Activated CD4-positive, alpha-beta T cell treated with anti-CD3 and anti-CD28 coated beads, Interleukin-2, Interleukin-4, amounts not matched to agents 100 ng/mL and 50 ng/mL, durations not matched to agents 16 hours and 8 hours (primary cell): Measurements from ENCODE around the gene SAP130.

Source experiments
- DNase-seq: peaks from one replicate; pipeline ENCODE4 v3.0.0-alpha.2; 2020; ENCODE audit warnings: low spot score

The SAP130 gene

GRCh38 chr2:128027801-128028667, at the start of gene SAP130:
SAP130 (minus strand) TSS chr2:128028059; CDS start chr2:128026292, 1,767 bp downstream.
- DNase-seq = peak; percentile 99

- no peak for DNase-seq
Observed at GRCh38 chr2:128076461-128077106, 48.7 kb upstream of the SAP130 start.

- no peak for DNase-seq
Observed at GRCh38 chr2:128073278-128073677, 45.4 kb upstream of the SAP130 start.

- DNase-seq = no peak
Observed at GRCh38 chr2:128069769-128070168, 41.9 kb upstream of the SAP130 start.

- DNase-seq = no peak
Observed at GRCh38 chr2:128064353-128064752, 36.5 kb upstream of the SAP130 start.

GRCh38 chr2:128062571-128062970, 34.7 kb upstream of the SAP130 start:
- no peak for DNase-seq

- DNase-seq = no peak
Observed at GRCh38 chr2:128058114-128058513, 30.3 kb upstream of the SAP130 start.

- no peak for DNase-seq
Observed at GRCh38 chr2:128057334-128057733, 29.5 kb upstream of the SAP130 start.

GRCh38 chr2:128054104-128054885, 26.4 kb upstream of the SAP130 start:
- DNase-seq = no peak

GRCh38 chr2:128053331-128053730, 25.5 kb upstream of the SAP130 start:
- DNase-seq = no peak

- DNase-seq = no peak
Observed at GRCh38 chr2:128043041-128043440, 15.2 kb upstream of the SAP130 start.

GRCh38 chr2:128041561-128041960, 13.7 kb upstream of the SAP130 start:
- no peak for DNase-seq

GRCh38 chr2:128040166-128040771, 12.4 kb upstream of the SAP130 start:
- no peak for DNase-seq

- DNase-seq = no peak
Observed at GRCh38 chr2:128039535-128039934, 11.7 kb upstream of the SAP130 start.

- DNase-seq = no peak
Observed at GRCh38 chr2:128038411-128038810, 10.6 kb upstream of the SAP130 start.

GRCh38 chr2:128037649-128038048, 9.8 kb upstream of the SAP130 start:
- DNase-seq = no peak

GRCh38 chr2:128036748-128037607, 9.1 kb upstream of the SAP130 start:
- no peak for DNase-seq

GRCh38 chr2:128032092-128032491, 4.2 kb upstream of the SAP130 start:
- no peak for DNase-seq

GRCh38 chr2:128028668-128029054, 802 bp upstream of the SAP130 start:
- no peak for DNase-seq

- DNase-seq = peak; percentile 100
Observed at GRCh38 chr2:128027278-128027800, 520 bp downstream of the SAP130 start.
